ENCODE results near the gene GRM5.
"Not testable (repeated sequence)": the region's sequence is repeated elsewhere in the genome, so short reads cannot be mapped to it uniquely, and the experiment has no call there.

- TF ChIP-seq, protein P1, sequence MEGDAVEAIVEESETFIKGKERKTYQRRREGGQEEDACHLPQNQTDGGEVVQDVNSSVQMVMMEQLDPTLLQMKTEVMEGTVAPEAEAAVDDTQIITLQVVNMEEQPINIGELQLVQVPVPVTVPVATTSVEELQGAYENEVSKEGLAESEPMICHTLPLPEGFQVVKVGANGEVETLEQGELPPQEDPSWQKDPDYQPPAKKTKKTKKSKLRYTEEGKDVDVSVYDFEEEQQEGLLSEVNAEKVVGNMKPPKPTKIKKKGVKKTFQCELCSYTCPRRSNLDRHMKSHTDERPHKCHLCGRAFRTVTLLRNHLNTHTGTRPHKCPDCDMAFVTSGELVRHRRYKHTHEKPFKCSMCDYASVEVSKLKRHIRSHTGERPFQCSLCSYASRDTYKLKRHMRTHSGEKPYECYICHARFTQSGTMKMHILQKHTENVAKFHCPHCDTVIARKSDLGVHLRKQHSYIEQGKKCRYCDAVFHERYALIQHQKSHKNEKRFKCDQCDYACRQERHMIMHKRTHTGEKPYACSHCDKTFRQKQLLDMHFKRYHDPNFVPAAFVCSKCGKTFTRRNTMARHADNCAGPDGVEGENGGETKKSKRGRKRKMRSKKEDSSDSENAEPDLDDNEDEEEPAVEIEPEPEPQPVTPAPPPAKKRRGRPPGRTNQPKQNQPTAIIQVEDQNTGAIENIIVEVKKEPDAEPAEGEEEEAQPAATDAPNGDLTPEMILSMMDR (IDR thresholded peaks at IDR 0.05): not testable (repeated sequence)
- not testable (repeated sequence) for TF ChIP-seq ZFX (IDR thresholded peaks at IDR 0.05; ENCODE audit: borderline replicate concordance)
These were observed 607.7 kb downstream of the GRM5 start for GRCh38 chr11:88458047-88458446.
